Measurements from ENCODE around the gene BCL2L11. TPM values are rescaled to one million over a fixed set of nuclear protein-coding genes. Genes with fewer than 3 reads are reported as not detected.

The BCL2L11 gene
- total and polyA plus RNA-seq, 9 of the 15 experiments (the other 6 are each of a cell fraction or from before 2014, with no cell fraction given): 2.2 to 18.8 (median 5.0) TPM

DNA sequence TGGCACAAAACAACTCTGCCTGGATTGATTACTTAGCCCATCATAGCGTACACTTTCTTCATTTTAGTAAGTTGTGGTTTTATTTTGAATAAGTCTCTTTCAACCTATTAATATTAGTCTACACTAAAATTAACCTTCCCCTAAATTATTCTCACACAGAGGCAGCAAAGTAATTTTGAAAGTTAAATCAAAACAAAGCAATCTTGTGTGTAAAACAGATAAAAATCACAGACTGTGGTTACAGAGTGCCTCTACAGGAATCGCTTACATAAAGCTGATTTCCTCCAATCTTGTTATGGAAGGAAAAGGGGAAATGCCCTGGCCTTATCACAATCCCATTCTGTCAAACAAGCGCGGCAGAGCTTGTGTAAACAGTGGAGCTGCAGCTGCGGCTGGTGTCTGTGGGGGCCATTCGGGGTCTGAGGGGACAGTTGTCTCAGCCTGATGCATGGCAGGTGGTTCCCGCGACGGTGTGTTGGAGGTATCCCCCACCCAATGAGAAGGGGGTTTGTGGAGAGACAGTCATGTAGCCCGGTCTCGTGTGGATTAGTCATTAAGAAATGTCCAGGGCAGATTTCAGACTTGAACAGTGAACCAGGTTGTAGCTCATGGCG, 42.1 kb downstream of the BCL2L11 start:
- H3K36me3 ChIP-seq (ENCODE audit: control insufficient read depth, insufficient read depth, low read length): peaks cover 63% of the 10 kb centered on the region
- no TSS peak for BruUV-seq (replicated peaks)
- intact Hi-C loops (cut with micrococcal nuclease): no loop called here
- DNase-seq (ENCODE audit: extremely low read depth in 1 of 4, low spot score in 3 of 4) (peak in 1 of 4 experiments; percentile 23), FAIRE-seq (peak; percentile 69), ATAC-seq (peak; percentile 55)
- H3K9me3 ChIP-seq (replicated peaks; ENCODE audit: control insufficient read depth, insufficient read depth, low read depth, low read length): no peaks in the 10 kb centered on the region
- in situ Hi-C loops (cut with MboI): no loop called here
- POLR2A ChIA-PET: interaction anchor here (1.1 to 1.6 kb wide), 2 partner anchors 17 to 42 kb away, joined by 3 read pairs; partner anchors contain the start of gene BCL2L11
- H2AFZ ChIP-seq (ENCODE audit: low read depth, low read length): no peak overlapping the region
- peaks cover 38% of the 10 kb centered on the region for H4K20me1 ChIP-seq (replicated peaks; ENCODE audit: control insufficient read depth, insufficient read depth, low read length)
- no peak overlapping the region for H3K4me3 ChIP-seq
- H3K79me2 ChIP-seq (ENCODE audit: control insufficient read depth, insufficient read depth, low read length): no peaks in the 10 kb centered on the region
- WGBS (ENCODE audit: insufficient coverage, low coverage, missing lambda C conversion rate): 28% methylated on average over 12 of the region's 12 CpGs
- H3K27me3 ChIP-seq (ENCODE audit: control insufficient read depth in 2 of 2, insufficient read depth in 2 of 2, low read length in 2 of 2): no peaks in the 10 kb centered on the region
- no peaks in the 10 kb centered on the region for H3K9me1 ChIP-seq (ENCODE audit: control insufficient read depth, insufficient read depth, low read length)
- no peak overlapping the region for H3K4me2 ChIP-seq (ENCODE audit: insufficient read depth, low read length)
- peaks cover 6 to 8% of the 10 kb centered on the region in 2 experiments; a peak in 4 of 5 replicates for H3K4me1 ChIP-seq (replicated peaks in 1 of 2; ENCODE audit: control insufficient read depth in 2 of 2, insufficient read depth in 2 of 2, low read length in 2 of 2)
- no peak overlapping the region for H3K27ac ChIP-seq (ENCODE audit: extremely low read depth, low read depth, low read length)
- H3K9ac ChIP-seq (ENCODE audit: insufficient read depth in 1 of 2, low read depth in 2 of 2, low read length in 2 of 2): no peak overlapping the region
- CTCF ChIA-PET (ENCODE audit: low intra/inter-chr PET ratio): no interaction called here
- TF ChIP-seq GTF3C2 (IDR thresholded peaks at IDR 0.05; ENCODE audit: borderline replicate concordance, extremely low read depth, insufficient read length) (no peak), RCOR1 (IDR thresholded peaks at IDR 0.05; ENCODE audit: borderline replicate concordance in 1 of 2, low read depth in 2 of 2, low read length in 2 of 2) (peak; percentile 99 to 100), PCBP2 (IDR thresholded peaks at IDR 0.05; ENCODE audit: low read depth, low read length, poor library complexity, severe bottlenecking) (no peak), CHD1 (IDR thresholded peaks at IDR 0.05; ENCODE audit: low read length) (no peak), SMAD4 (CRISPR knock-in tag; conservative IDR thresholded peaks at IDR 0.05) (peak; percentile 86), LARP7 (IDR thresholded peaks at IDR 0.05) (no peak), ESRRB (CRISPR knock-in tag; IDR thresholded peaks at IDR 0.05; ENCODE audit: borderline replicate concordance) (no peak), ZNF780A (CRISPR knock-in tag; IDR thresholded peaks at IDR 0.05) (no peak), TAF1 (IDR thresholded peaks at IDR 0.05; ENCODE audit: control insufficient read depth, extremely low read depth, insufficient read depth, low read length, severe bottlenecking) (no peak), ZNF277 (CRISPR knock-in tag; IDR thresholded peaks at IDR 0.05; ENCODE audit: borderline replicate concordance) (no peak), L3MBTL2 (IDR thresholded peaks at IDR 0.05) (no peak), CTBP1 (IDR thresholded peaks at IDR 0.05; ENCODE audit: borderline replicate concordance) (peak; percentile 56; the same call in 1 of the 2 replicates), BCOR (IDR thresholded peaks at IDR 0.05) (peak; percentile 65)
- TF ChIP-seq, protein P1, sequence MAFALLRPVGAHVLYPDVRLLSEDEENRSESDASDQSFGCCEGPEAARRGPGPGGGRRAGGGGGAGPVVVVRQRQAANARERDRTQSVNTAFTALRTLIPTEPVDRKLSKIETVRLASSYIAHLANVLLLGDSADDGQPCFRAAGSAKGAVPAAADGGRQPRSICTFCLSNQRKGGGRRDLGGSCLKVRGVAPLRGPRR (CRISPR knock-in tag; IDR thresholded peaks at IDR 0.05): no peak
- TF ChIP-seq, protein P2, sequence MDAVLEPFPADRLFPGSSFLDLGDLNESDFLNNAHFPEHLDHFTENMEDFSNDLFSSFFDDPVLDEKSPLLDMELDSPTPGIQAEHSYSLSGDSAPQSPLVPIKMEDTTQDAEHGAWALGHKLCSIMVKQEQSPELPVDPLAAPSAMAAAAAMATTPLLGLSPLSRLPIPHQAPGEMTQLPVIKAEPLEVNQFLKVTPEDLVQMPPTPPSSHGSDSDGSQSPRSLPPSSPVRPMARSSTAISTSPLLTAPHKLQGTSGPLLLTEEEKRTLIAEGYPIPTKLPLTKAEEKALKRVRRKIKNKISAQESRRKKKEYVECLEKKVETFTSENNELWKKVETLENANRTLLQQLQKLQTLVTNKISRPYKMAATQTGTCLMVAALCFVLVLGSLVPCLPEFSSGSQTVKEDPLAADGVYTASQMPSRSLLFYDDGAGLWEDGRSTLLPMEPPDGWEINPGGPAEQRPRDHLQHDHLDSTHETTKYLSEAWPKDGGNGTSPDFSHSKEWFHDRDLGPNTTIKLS (IDR thresholded peaks at IDR 0.05; ENCODE audit: borderline replicate concordance, low read depth): no peak
